IPS-15b (cell line): ENCODE results near the gene PATE3.

Source experiments
- H3K27me3 ChIP-seq: one replicate; pipeline ENCODE4 v1.6.1; 2013; ENCODE audit warnings: low read length; ENCODE audit not compliant: control insufficient read depth, insufficient read depth
- H3K36me3 ChIP-seq: one replicate; pipeline ENCODE4 v1.6.1; 2013; ENCODE audit warnings: low read length; ENCODE audit not compliant: control insufficient read depth, insufficient read depth
- H3K4me1 ChIP-seq: one replicate; pipeline ENCODE4 v1.6.1; 2013; ENCODE audit warnings: mild to moderate bottlenecking, low read length; ENCODE audit not compliant: control insufficient read depth, insufficient read depth
- H3K4me3 ChIP-seq: one replicate; pipeline ENCODE4 v1.5.1; 2013; ENCODE audit warnings: low read depth, low read length
- H3K9ac ChIP-seq: one replicate; pipeline ENCODE4 v1.6.1; 2013; ENCODE audit warnings: low read depth, mild to moderate bottlenecking, low read length
- H3K9me3 ChIP-seq: one replicate; pipeline ENCODE4 v1.6.1; 2013; ENCODE audit warnings: mild to moderate bottlenecking, low read length; ENCODE audit not compliant: control insufficient read depth, insufficient read depth

PATE3 gene

GRCh38 chr11:125773516-125773915 is 14.4 kb upstream of the PATE3 start:
- H3K27me3 ChIP-seq, result no peaks in the 10 kb centered on the region
- no peaks in the 10 kb centered on the region for H3K4me1 ChIP-seq
- H3K9me3 ChIP-seq, result no peaks in the 10 kb centered on the region
- H3K4me3 ChIP-seq, result no peak overlapping the region
- H3K36me3 ChIP-seq, result no peaks in the 10 kb centered on the region
- no peak overlapping the region for H3K9ac ChIP-seq

DNA sequence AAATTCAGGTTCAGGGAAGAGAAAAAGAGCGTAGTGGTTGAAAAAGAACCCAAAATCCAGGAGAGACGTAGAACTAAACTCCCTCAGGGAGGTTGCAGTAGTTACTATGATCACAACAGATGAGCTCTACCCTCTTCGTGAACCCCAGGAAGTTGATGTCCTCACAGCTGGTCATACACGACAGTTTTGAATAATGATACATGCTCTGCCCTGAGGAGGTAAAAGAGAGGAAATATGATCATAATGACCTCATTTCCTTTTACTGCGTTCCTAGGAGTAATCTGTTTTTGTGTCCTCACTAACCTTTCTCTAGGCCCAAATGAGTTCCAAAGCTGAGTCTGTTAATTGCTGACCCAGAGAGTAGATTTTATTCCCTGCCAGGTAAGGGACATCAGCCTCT is 10.6 kb upstream of the PATE3 start:
- Histone ChIP-seq H3K4me1 (no peaks in the 10 kb centered on the region), H3K4me3 (no peak overlapping the region), H3K27me3 (no peaks in the 10 kb centered on the region), H3K36me3 (no peaks in the 10 kb centered on the region), H3K9me3 (no peaks in the 10 kb centered on the region), H3K9ac (no peak overlapping the region)

DNA sequence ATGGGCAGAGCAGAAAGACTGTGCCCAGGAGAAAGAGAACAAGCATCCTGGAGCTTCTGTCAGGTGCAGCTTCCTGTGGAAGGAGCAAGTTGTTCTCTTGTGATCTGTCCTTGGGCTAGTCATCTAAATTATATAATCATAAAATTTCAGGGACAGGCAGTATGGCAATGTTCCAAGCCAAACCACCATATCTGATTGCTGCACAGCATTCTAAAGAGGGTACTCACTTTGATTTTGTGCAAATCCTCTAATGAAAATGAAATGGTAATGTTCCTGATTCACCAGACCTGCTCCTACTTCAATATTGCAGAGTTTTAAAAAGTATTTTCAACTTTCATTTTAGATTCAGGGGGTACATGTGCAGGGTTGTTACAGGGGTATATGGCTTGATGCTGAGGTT is 9.2 kb upstream of the PATE3 start, which contains the start of gene PATE2:
Gene PATE2, minus strand, starts transcription at position 101 of the 400 bp plus-strand sequence. Its CDS starts 55 bp downstream, at position 46.
- Histone ChIP-seq H3K9ac (no peak within 1 kb of the TSS), H3K4me3 (no peak within 1 kb of the TSS), H3K4me1 (no peaks in the 10 kb centered on the region), H3K27me3 (no peaks in the 10 kb centered on the region), H3K36me3 (no peaks in the 10 kb centered on the region), H3K9me3 (no peaks in the 10 kb centered on the region)

DNA sequence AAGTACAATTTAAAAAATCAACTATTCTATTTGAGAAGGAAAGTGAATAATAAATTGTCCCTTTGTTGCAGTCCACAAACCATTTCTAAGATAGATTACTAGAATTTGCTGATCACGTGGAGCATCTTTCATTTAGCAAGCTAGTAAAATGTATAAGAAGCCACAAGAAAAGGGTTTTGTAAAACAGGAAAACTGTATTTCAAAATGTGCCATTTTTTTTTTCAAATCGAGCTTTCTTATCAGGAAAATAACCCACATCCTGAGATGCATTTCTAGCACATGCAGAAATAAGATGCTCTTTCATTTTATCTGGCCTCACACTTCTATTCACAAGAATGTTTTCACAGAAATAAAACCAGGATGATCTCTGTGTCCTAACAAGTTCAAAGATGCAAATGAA is 3.2 kb upstream of the PATE3 start:
- Histone ChIP-seq H3K4me1 (no peaks in the 10 kb centered on the region), H3K27me3 (no peaks in the 10 kb centered on the region), H3K9me3 (no peaks in the 10 kb centered on the region), H3K9ac (no peak overlapping the region), H3K4me3 (no peak overlapping the region), H3K36me3 (no peaks in the 10 kb centered on the region)

GRCh38 chr11:125790825-125791224 is 2.9 kb downstream of the PATE3 start:
- no peak overlapping the region for H3K4me3 ChIP-seq
- H3K36me3 ChIP-seq, result no peaks in the 10 kb centered on the region
- H3K4me1 ChIP-seq, result no peaks in the 10 kb centered on the region
- H3K27me3 ChIP-seq, result no peaks in the 10 kb centered on the region
- no peak overlapping the region for H3K9ac ChIP-seq
- H3K9me3 ChIP-seq, result no peaks in the 10 kb centered on the region

- H3K27me3 ChIP-seq, result no peaks in the 10 kb centered on the region
- no peak overlapping the region for H3K9ac ChIP-seq
- H3K9me3 ChIP-seq, result no peaks in the 10 kb centered on the region
- H3K4me1 ChIP-seq, result peaks cover 3% of the 10 kb centered on the region
- no peaks in the 10 kb centered on the region for H3K36me3 ChIP-seq
- no peak overlapping the region for H3K4me3 ChIP-seq
These were observed 9.7 kb downstream of the PATE3 start for GRCh38 chr11:125797641-125798040.

DNA sequence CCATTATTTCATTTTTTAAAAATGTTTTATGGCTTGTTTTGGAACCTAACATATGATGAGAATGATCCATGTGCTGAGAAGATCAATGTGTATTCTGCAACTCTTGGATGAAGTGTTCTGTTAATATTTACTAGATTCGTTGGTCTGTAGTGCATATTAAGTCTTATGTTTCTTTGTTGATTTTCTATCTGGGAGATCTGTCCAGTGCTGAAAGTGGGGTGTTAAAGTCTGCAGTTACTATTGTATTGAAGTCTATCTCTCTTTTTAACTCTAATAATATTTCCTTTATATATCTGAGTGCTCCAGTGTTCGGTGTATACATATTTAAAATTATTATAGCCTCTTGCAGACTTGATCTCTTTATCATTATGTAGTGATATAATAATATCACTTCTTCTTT is 11.9 kb downstream of the PATE3 start:
- Histone ChIP-seq H3K4me3 (no peak overlapping the region), H3K4me1 (peaks cover 3% of the 10 kb centered on the region), H3K9ac (no peak overlapping the region), H3K27me3 (no peaks in the 10 kb centered on the region), H3K36me3 (no peaks in the 10 kb centered on the region), H3K9me3 (no peaks in the 10 kb centered on the region)

- H3K27me3 ChIP-seq, result no peaks in the 10 kb centered on the region
- H3K4me3 ChIP-seq, result no peak overlapping the region
- no peak overlapping the region for H3K9ac ChIP-seq
- peaks cover 2% of the 10 kb centered on the region for H3K4me1 ChIP-seq
- no peaks in the 10 kb centered on the region for H3K9me3 ChIP-seq
- no peaks in the 10 kb centered on the region for H3K36me3 ChIP-seq
These were observed 14.5 kb downstream of the PATE3 start for GRCh38 chr11:125802387-125802786.

DNA sequence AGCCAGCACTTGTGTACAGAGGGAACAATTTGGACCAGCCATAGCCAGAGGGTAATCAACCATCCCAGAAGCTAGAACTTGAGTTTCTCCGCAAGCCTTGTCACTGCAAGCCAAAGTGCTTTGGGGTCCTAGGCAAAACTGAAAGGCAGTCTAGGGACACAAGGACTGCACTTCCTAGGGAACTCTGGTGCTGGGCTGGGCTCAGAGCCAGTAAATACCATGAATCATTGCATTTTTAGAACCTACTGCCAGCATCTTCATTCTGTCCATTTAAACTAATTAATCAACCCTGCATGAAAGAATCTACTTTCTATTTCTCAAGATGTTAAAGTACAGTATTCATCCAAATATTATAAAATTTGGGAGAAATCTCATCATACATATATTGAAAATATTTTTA is 20.0 kb downstream of the PATE3 start:
- Histone ChIP-seq H3K4me1 (no peaks in the 10 kb centered on the region), H3K36me3 (no peaks in the 10 kb centered on the region), H3K27me3 (no peaks in the 10 kb centered on the region), H3K9me3 (no peaks in the 10 kb centered on the region), H3K4me3 (no peak overlapping the region), H3K9ac (no peak overlapping the region)

DNA sequence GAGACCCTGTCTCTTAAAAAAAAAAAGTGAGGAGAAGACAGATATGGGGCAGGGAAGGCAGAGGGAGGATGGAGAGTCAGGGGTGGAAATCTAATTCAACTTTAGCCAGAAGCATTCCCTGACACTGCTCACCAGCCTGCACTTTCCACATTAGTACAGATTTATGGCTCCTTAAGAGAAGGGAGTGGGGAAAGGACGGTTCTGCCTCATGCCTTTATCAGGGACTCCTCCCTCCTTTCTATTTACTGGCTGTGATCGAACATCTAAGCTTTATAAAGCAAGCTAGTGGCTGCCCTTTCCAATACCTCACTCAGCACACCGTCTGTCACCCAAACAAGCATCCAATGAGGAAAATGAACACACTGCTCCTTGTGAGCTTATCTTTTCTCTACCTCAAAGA is 45.1 kb downstream of the PATE3 start, which contains the start of gene PATE4:
Gene PATE4, plus strand, starts transcription at position 301 of the 400 bp plus-strand sequence. Its CDS starts 44 bp downstream, at position 345.
- Histone ChIP-seq H3K27me3 (no peaks in the 10 kb centered on the region), H3K9me3 (no peaks in the 10 kb centered on the region), H3K9ac (no peak within 1 kb of the TSS), H3K4me3 (no peak within 1 kb of the TSS), H3K36me3 (no peaks in the 10 kb centered on the region), H3K4me1 (no peaks in the 10 kb centered on the region)

DNA sequence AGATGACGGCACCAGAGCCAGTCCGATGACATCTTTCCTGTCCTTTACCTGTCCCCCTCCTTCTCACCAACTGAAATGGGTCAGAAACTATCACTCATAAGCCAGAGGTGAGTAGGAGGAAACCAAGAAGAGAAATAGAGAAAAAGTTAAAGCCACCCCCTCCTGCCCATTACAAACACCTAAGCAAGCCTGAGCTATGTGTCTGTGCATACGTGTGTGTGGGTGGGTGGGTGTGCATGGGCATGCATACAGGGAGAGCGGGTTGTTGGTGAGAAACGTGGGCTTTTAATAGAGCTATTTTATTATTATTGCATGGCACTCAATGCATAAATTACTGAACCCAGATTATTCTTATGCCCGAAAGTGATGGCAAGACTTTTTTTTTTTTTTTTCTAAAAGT is 47.8 kb downstream of the PATE3 start:
- Histone ChIP-seq H3K27me3 (no peaks in the 10 kb centered on the region), H3K4me1 (no peaks in the 10 kb centered on the region), H3K9me3 (no peaks in the 10 kb centered on the region), H3K9ac (no peak overlapping the region), H3K4me3 (no peak overlapping the region), H3K36me3 (no peaks in the 10 kb centered on the region)
